T-helper 17 cell (primary cell): ENCODE measurements around the gene TCAF1. TPM values are rescaled to one million over a fixed set of nuclear protein-coding genes. Genes with fewer than 3 reads are reported as not detected.
A peak's percentile ranks its signal among the peaks of the same experiment; 100 is the strongest.
"Not testable (repeated sequence)": the region's sequence is repeated elsewhere in the genome, so short reads cannot be mapped to it uniquely, and the experiment has no call there.

Experiments
- ATAC-seq: fragments of 150-1000 bp; cut with Tn5 transposase; 2 replicates; pipeline ENCODE4 v1.10.0; 2021; ENCODE audit warnings: mild to moderate bottlenecking, moderate library complexity
- DNase-seq, 3 donors: peaks; one replicate each; pipeline versions ENCODE4 v3.0.0 to v3.0.0-alpha.2; 2020 to 2021
- H3K9me3 ChIP-seq: one replicate; pipeline ENCODE4 v1.7.0; 2013; ENCODE audit warnings: low read length, mild to moderate bottlenecking; ENCODE audit not compliant: control insufficient read depth, poor library complexity, severe bottlenecking
- H3K27ac Mint-ChIP-seq: one replicate; pipeline ENCODE4 v1.8.0; 2022; ENCODE audit warnings: mild to moderate bottlenecking, moderate library complexity, mixed read lengths
- H3K27me3 Mint-ChIP-seq: one replicate; pipeline ENCODE4 v1.8.0; 2022; ENCODE audit warnings: mixed read lengths
- H3K36me3 Mint-ChIP-seq: one replicate; pipeline ENCODE4 v1.8.0; 2022; ENCODE audit warnings: low read depth, mixed read lengths
- H3K4me1 Mint-ChIP-seq: one replicate; pipeline ENCODE4 v1.8.0; 2022; ENCODE audit warnings: mild to moderate bottlenecking, mixed read lengths
- H3K4me3 Mint-ChIP-seq: one replicate; pipeline ENCODE4 v1.8.0; 2022; ENCODE audit warnings: mild to moderate bottlenecking, moderate library complexity, mixed read lengths
- total RNA-seq, 4 donors: library from RNA in 2 of 4; stranded (reverse) in 2 of 4; gene quantifications; one replicate each; pipeline ENCODE4 v1.2.3 and lab custom pipeline; 2022 to 2026

TCAF1 gene
- total RNA-seq, 2 donors from 2014 or later = 9.5 to 10.9 TPM

- not testable (repeated sequence) for DNase-seq, H3K36me3 Mint-ChIP-seq, H3K27ac Mint-ChIP-seq, H3K9me3 ChIP-seq, ATAC-seq, H3K27me3 Mint-ChIP-seq, H3K4me1 Mint-ChIP-seq, H3K4me3 Mint-ChIP-seq
Observed at GRCh38 chr7:143824295-143825135, 77.5 kb downstream of the TCAF1 start.

GRCh38 chr7:143823634-143824294 lies 78.2 kb downstream of the TCAF1 start:
- H3K27me3 Mint-ChIP-seq, H3K9me3 ChIP-seq, H3K27ac Mint-ChIP-seq, H3K4me1 Mint-ChIP-seq, ATAC-seq, DNase-seq, H3K36me3 Mint-ChIP-seq, H3K4me3 Mint-ChIP-seq: not testable (repeated sequence)

- H3K4me1 Mint-ChIP-seq, H3K27me3 Mint-ChIP-seq, H3K36me3 Mint-ChIP-seq, H3K27ac Mint-ChIP-seq, H3K9me3 ChIP-seq, DNase-seq, H3K4me3 Mint-ChIP-seq: not testable (repeated sequence)
- peak; percentile 76 for ATAC-seq
Observed at GRCh38 chr7:143821392-143822277, 80.3 kb downstream of the TCAF1 start.

- H3K4me1 Mint-ChIP-seq, ATAC-seq, H3K27ac Mint-ChIP-seq, DNase-seq, H3K36me3 Mint-ChIP-seq, H3K4me3 Mint-ChIP-seq, H3K9me3 ChIP-seq, H3K27me3 Mint-ChIP-seq: not testable (repeated sequence)
Observed at GRCh38 chr7:143817873-143818272, 84.1 kb downstream of the TCAF1 start.

- H3K27me3 Mint-ChIP-seq, ATAC-seq, H3K36me3 Mint-ChIP-seq, H3K4me1 Mint-ChIP-seq, DNase-seq, H3K4me3 Mint-ChIP-seq, H3K9me3 ChIP-seq, H3K27ac Mint-ChIP-seq: not testable (repeated sequence)
Observed at GRCh38 chr7:143816471-143817133, 85.4 kb downstream of the TCAF1 start.

GRCh38 chr7:143810639-143811038 lies 91.3 kb downstream of the TCAF1 start:
- H3K4me3 Mint-ChIP-seq, H3K9me3 ChIP-seq, H3K4me1 Mint-ChIP-seq, H3K27ac Mint-ChIP-seq, H3K27me3 Mint-ChIP-seq, H3K36me3 Mint-ChIP-seq, ATAC-seq, DNase-seq: not testable (repeated sequence)

GRCh38 chr7:143806664-143807071 lies 95.3 kb downstream of the TCAF1 start:
- not testable (repeated sequence) for H3K27ac Mint-ChIP-seq, H3K9me3 ChIP-seq, H3K36me3 Mint-ChIP-seq, DNase-seq, H3K4me3 Mint-ChIP-seq, H3K4me1 Mint-ChIP-seq, H3K27me3 Mint-ChIP-seq, ATAC-seq

Other genes with a start within 250 kb of the TCAF1 start
- gene CTAGE6, start 144.5 kb downstream of the TCAF1 start, total RNA-seq = 1 to 10 TPM in 1 of 2 donors, under 1 TPM in 1; 0.73 to 1.1 TPM
- not detected for gene OR2F2, start 33.1 kb upstream of the TCAF1 start, total RNA-seq
- not detected for gene OR2F1, start 52.7 kb upstream of the TCAF1 start, total RNA-seq
- not detected for gene OR6B1, start 98.1 kb upstream of the TCAF1 start, total RNA-seq
- not detected for gene OR2A5, start 146.8 kb upstream of the TCAF1 start, total RNA-seq
- not detected for gene OR2A25, start 167.6 kb upstream of the TCAF1 start, total RNA-seq
- not detected for gene OR2A12, start 184.1 kb upstream of the TCAF1 start, total RNA-seq
- not detected for gene OR2A2, start 207.4 kb upstream of the TCAF1 start, total RNA-seq
- not detected for gene OR2A14, start 221.0 kb upstream of the TCAF1 start, total RNA-seq